ENCODE results near the gene SIK3. TPM values are rescaled to one million over a fixed set of nuclear protein-coding genes. Genes with fewer than 3 reads are reported as not detected.
A peak's percentile ranks its signal among the peaks of the same experiment; 100 is the strongest.

The SIK3 gene
- total and polyA plus RNA-seq, 11 donors, result 11.8 to 67.4 (median 38.1) TPM

DNA sequence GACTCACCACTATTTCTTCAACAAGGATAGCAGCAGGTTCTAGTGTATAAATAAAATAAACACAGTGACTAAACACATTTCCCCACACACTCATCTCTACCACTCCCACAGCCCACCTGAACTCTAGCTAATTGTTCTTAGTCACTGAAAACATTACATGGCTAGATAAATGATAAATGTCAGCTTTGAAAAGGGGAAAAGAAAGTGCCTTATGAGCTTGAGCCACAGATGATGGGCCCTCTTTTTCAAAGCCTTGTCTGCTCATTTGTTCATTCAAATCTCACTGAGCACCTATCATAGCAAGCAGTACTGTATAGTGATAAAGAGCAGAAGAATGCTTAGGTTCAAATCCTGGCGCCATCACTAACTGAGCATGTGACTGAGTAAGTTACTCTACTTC lies 58.3 kb downstream of the SIK3 start:
- intact Hi-C loops (cut with DNase I), result loop anchor here in 1 of 10 donors (2.0 to 10.0 kb wide), 2 partner anchors 55 to 73 kb away; partner anchors contain the start of gene SIK3
- 53 to 96% (median 89%) methylated on average over 1 of the region's 1 CpG for WGBS, 4 donors
- no peak for DNase-seq
- no peak overlapping the region for H3K4me3 ChIP-seq
- no peaks in the 10 kb centered on the region for H3K27me3 ChIP-seq
- TF ChIP-seq POLR2A (IDR thresholded peaks at IDR 0.05), result no peak
- TF ChIP-seq, protein P1, sequence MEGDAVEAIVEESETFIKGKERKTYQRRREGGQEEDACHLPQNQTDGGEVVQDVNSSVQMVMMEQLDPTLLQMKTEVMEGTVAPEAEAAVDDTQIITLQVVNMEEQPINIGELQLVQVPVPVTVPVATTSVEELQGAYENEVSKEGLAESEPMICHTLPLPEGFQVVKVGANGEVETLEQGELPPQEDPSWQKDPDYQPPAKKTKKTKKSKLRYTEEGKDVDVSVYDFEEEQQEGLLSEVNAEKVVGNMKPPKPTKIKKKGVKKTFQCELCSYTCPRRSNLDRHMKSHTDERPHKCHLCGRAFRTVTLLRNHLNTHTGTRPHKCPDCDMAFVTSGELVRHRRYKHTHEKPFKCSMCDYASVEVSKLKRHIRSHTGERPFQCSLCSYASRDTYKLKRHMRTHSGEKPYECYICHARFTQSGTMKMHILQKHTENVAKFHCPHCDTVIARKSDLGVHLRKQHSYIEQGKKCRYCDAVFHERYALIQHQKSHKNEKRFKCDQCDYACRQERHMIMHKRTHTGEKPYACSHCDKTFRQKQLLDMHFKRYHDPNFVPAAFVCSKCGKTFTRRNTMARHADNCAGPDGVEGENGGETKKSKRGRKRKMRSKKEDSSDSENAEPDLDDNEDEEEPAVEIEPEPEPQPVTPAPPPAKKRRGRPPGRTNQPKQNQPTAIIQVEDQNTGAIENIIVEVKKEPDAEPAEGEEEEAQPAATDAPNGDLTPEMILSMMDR (IDR thresholded peaks at IDR 0.05), result no peak
- ATAC-seq, result no peak
- H3K27ac ChIP-seq, result no peak overlapping the region
- no peaks in the 10 kb centered on the region for H3K36me3 ChIP-seq
- H3K9me3 ChIP-seq, result no peaks in the 10 kb centered on the region
- peaks cover 3 to 58% (median 45%) of the 10 kb centered on the region in 12 donors for H3K4me1 ChIP-seq

DNA sequence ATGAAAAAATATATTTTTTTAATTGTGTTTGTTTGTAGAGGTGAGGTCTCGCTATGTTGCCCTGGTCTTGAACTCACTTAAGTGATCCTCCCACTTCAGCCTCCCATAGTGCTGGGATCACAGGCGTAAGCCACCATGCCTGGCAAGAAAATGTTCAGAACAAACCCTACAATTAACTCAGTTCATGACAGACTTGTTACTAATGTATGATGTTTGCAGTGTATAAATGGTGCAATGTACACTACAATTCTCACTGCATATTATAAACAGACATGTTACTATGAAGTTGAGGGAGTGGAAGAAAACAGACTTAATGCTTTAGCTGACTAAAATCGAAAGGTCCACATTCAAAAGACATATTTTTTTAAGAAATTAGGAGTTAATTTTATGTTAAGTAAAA lies 59.0 kb downstream of the SIK3 start:
- Histone ChIP-seq H3K4me1 (peaks cover 0 to 51% (median 39%) of the 10 kb centered on the region in 12 donors), H3K4me3 (no peak overlapping the region), H3K9me3 (no peaks in the 10 kb centered on the region), H3K36me3 (no peaks in the 10 kb centered on the region), H3K27me3 (no peaks in the 10 kb centered on the region), H3K27ac (no peak overlapping the region)
- intact Hi-C loops (cut with DNase I), result loop anchor here in 1 of 10 donors (2.0 kb wide), 1 partner anchor 72 kb away; no protein-coding TSS in a partner anchor
- no peak for TF ChIP-seq POLR2A (IDR thresholded peaks at IDR 0.05)
- TF ChIP-seq, protein P1 (IDR thresholded peaks at IDR 0.05), result no peak
- no peak for DNase-seq
- ATAC-seq, result no peak
- WGBS, 4 donors, result 94 to 98% (median 97%) methylated on average over 3 of the region's 3 CpGs

DNA sequence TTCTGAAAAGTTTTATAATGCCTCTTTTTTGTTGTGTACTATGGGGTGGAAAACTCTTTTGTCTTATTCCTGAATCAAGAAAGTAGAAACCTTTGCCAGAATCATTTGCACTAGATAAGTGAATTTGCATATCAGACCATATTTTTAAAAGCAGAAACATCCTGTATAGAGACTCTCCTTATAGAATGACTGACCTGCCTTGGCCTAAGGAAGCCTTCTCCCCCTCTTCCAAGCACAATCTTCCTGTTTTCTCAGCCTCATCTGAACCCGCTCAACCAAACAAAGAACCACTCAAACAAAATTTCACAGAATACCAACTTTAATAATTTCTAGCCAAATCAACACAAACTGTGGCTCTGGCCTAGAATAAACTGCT lies 60.3 kb downstream of the SIK3 start:
- Histone ChIP-seq H3K9me3 (no peaks in the 10 kb centered on the region), H3K4me1 (peaks cover 0 to 43% (median 30%) of the 10 kb centered on the region in 12 donors), H3K27ac (peak overlapping the region in 1 of 12 donors; percentile 6), H3K36me3 (no peaks in the 10 kb centered on the region), H3K27me3 (no peaks in the 10 kb centered on the region), H3K4me3 (no peak overlapping the region)
- TF ChIP-seq POLR2A (IDR thresholded peaks at IDR 0.05), result no peak
- TF ChIP-seq, protein P1 (IDR thresholded peaks at IDR 0.05), result no peak
- ATAC-seq, result no peak
- 69 to 85% (median 75%) methylated on average over 1 of the region's 1 CpG for WGBS, 4 donors
- no peak for DNase-seq
- intact Hi-C loops (cut with DNase I), result loop anchor here in 1 of 10 donors (2.0 kb wide), 1 partner anchor 71 kb away; no protein-coding TSS in a partner anchor

DNA sequence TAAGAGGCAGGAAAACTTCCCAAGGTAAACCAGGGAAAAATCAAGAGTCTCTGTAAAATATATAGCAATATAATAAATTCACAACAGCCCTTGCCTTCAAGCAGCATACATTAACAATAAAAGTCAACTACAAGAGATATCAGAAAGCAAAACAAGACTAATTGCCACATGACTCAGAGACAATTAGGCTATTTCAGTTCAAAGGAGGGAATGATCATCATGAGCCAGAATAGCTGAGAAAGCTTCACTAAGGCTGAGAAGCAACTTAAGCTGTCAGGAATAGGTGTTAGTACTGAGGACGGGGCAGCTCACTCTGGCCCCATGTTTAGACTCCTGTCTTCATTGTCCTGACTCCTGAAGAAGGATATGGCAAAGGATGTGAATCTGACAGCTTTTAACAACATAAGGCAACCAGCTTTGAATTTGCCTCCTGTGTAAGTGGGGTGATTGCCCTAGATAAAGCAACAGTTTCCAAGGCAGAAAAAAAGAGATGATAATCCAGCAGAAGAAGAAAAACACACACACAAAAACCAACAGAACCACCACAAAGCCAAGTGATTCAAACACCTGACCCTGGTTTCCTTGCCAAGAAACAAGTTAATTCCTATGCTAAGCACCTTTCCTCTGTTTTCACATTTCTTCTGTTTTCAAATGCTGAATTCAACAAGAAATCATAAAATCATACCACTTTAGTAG lies 60.8 kb downstream of the SIK3 start:
- intact Hi-C loops (cut with DNase I), result no loop called here
- Histone ChIP-seq H3K36me3 (no peaks in the 10 kb centered on the region), H3K9me3 (no peaks in the 10 kb centered on the region), H3K27ac (peak overlapping the region in 2 of 12 donors; percentile 6 to 25), H3K27me3 (no peaks in the 10 kb centered on the region), H3K4me3 (no peak overlapping the region), H3K4me1 (peaks cover 0 to 45% (median 27%) of the 10 kb centered on the region in 12 donors)
- TF ChIP-seq POLR2A (IDR thresholded peaks at IDR 0.05), result no peak
- TF ChIP-seq, protein P1 (IDR thresholded peaks at IDR 0.05), result no peak
- peak in 2 of 4 donors; percentile 27 to 52 for ATAC-seq
- DNase-seq, result no peak
- WGBS, 4 donors, result 35 to 69% (median 52%) methylated on average over 1 of the region's 1 CpG

Measured in heart left ventricle (tissue), 16 donors.